CD14-positive monocyte (primary cell): ENCODE results near the gene BCL2L14. TPM values are rescaled to one million over a fixed set of nuclear protein-coding genes. Genes with fewer than 3 reads are reported as not detected.

Experiments used
- DNase-seq, 3 donors: peaks; one replicate each; pipeline ENCODE4 v3.0.0-alpha.2; 2011 to 2022
- H2AFZ ChIP-seq: 2 replicates; pipeline ENCODE4 v1.6.0; 2012; ENCODE audit warnings: mild to moderate bottlenecking, low read depth, low read length, inconsistent platforms; ENCODE audit not compliant: insufficient read depth, poor library complexity, severe bottlenecking
- H3K27ac ChIP-seq, 2 donors: 1 replicate in 1 of 2; 2 replicates in 1 of 2; pipeline ENCODE4 v1.5.1; 2012 to 2013; ENCODE audit warnings: low read length in 2 of 2, control low read depth in 1 of 2, inconsistent platforms in 1 of 2, low read depth in 1 of 2, mild to moderate bottlenecking in 1 of 2
- H3K27me3 ChIP-seq, 2 donors: one replicate each; pipeline versions ENCODE4 v1.6.0 to v1.6.1; 2011 to 2013; ENCODE audit warnings: low read length in 2 of 2; ENCODE audit not compliant: control insufficient read depth in 2 of 2, insufficient read depth in 2 of 2
- H3K36me3 ChIP-seq, 2 donors: replicated peaks in 1 of 2; 1 replicate in 1 of 2; 2 replicates in 1 of 2; pipeline versions ENCODE4 v1.5.1 to v1.6.1; 2012 to 2013; ENCODE audit warnings: low read length in 2 of 2, control low read depth in 1 of 2, inconsistent platforms in 1 of 2, mild to moderate bottlenecking in 1 of 2; ENCODE audit not compliant: insufficient read depth in 2 of 2, control insufficient read depth in 1 of 2
- H3K4me1 ChIP-seq, 2 donors: 1 replicate in 1 of 2; 2 replicates in 1 of 2; pipeline versions ENCODE4 v1.5.1 to v1.6.1; 2012 to 2013; ENCODE audit warnings: low read length in 2 of 2, control low read depth in 1 of 2, inconsistent platforms in 1 of 2, mild to moderate bottlenecking in 1 of 2, moderate library complexity in 1 of 2; ENCODE audit not compliant: insufficient read depth in 2 of 2, control insufficient read depth in 1 of 2
- H3K4me2 ChIP-seq: replicated peaks from 2 replicates; pipeline ENCODE3; 2012; ENCODE audit warnings: low read length, moderate library complexity, mild to moderate bottlenecking; ENCODE audit not compliant: poor library complexity, severe bottlenecking; ENCODE audit errors: extremely low read depth
- H3K4me3 ChIP-seq, 3 experiments: fragments of 200-600 bp in 1 of 3; sonication (generic) in 1 of 3; replicated peaks in 1 of 3; 1 replicate in 2 of 3; 2 replicates in 1 of 3; pipeline ENCODE4 v1.5.1; 2011 to 2013; ENCODE audit warnings: low read length in 3 of 3, mild to moderate bottlenecking in 3 of 3, control low read depth in 2 of 3, low read depth in 2 of 3, inconsistent platforms in 1 of 3, moderate library complexity in 1 of 3
- H3K79me2 ChIP-seq: 2 replicates; pipeline ENCODE4 v1.6.0; 2012; ENCODE audit warnings: mild to moderate bottlenecking, control low read depth, inconsistent platforms, low read length, moderate library complexity; ENCODE audit not compliant: insufficient read depth
- H3K9ac ChIP-seq: 2 replicates; pipeline ENCODE4 v1.6.0; 2017; ENCODE audit warnings: low read length, mild to moderate bottlenecking; ENCODE audit not compliant: insufficient read depth, poor library complexity, severe bottlenecking
- H3K9me3 ChIP-seq, 2 donors: replicated peaks in 1 of 2; 1 replicate in 1 of 2; 2 replicates in 1 of 2; pipeline versions ENCODE4 v1.5.1 to v1.6.1; 2012 to 2013; ENCODE audit warnings: low read length in 2 of 2, control low read depth in 1 of 2; ENCODE audit not compliant: control insufficient read depth in 1 of 2, insufficient read depth in 1 of 2
- H4K20me1 ChIP-seq: 2 replicates; pipeline ENCODE4 v1.6.0; 2012; ENCODE audit warnings: mild to moderate bottlenecking, low read length, control low read depth, moderate library complexity; ENCODE audit not compliant: insufficient read depth
- H3K27ac Mint-ChIP-seq, 7 donors: one replicate each; pipeline ENCODE4 v1.8.0; 2020; ENCODE audit warnings: mild to moderate bottlenecking in 7 of 7, mixed read lengths in 7 of 7, moderate library complexity in 6 of 7, inconsistent platforms in 2 of 7
- H3K27me3 Mint-ChIP-seq, 3 donors: one replicate each; pipeline ENCODE4 v1.8.0; 2021 to 2022; ENCODE audit warnings: low read depth in 3 of 3, mild to moderate bottlenecking in 3 of 3, mixed read lengths in 3 of 3, moderate library complexity in 3 of 3, inconsistent platforms in 1 of 3
- H3K36me3 Mint-ChIP-seq, 2 donors: one replicate each; pipeline ENCODE4 v1.8.0; 2020; ENCODE audit warnings: mixed read lengths in 2 of 2, inconsistent platforms in 1 of 2, mild to moderate bottlenecking in 1 of 2
- H3K4me1 Mint-ChIP-seq: one replicate; pipeline ENCODE4 v1.8.0; 2020; ENCODE audit warnings: mild to moderate bottlenecking, mixed read lengths
- H3K4me3 Mint-ChIP-seq, 2 donors: one replicate each; pipeline ENCODE4 v1.8.0; 2020; ENCODE audit warnings: mild to moderate bottlenecking in 2 of 2, mixed read lengths in 2 of 2, moderate library complexity in 1 of 2
- H3K9me3 Mint-ChIP-seq, 7 donors: one replicate each; pipeline ENCODE4 v1.8.0; 2020 to 2022; ENCODE audit warnings: mixed read lengths in 7 of 7, mild to moderate bottlenecking in 6 of 7, moderate library complexity in 6 of 7, inconsistent platforms in 2 of 7
- CTCF ChIP-seq: fragments of 200-600 bp; IDR thresholded peaks from one replicate; pipeline ENCODE4 v1.8.0; 2022; ENCODE audit warnings: antibody characterized with exemption, mild to moderate bottlenecking
- WGBS: methylation state at CpG from one replicate; pipeline ENCODE4 v1.1.5; 2013; ENCODE audit warnings: missing lambda C conversion rate; ENCODE audit not compliant: insufficient coverage; 5-methylcytosine and 5-hydroxymethylcytosine counted together
- intact Hi-C, 2 donors: fragments of 100-400 bp; cut with micrococcal nuclease; formaldehyde crosslinking; loops; one replicate each; pipeline versions ENCODE4 v1.15.0 to v1.15.1; 2023
- polyA plus RNA-seq, 3 donors: library from polyadenylated mRNA; depleted of rRNA in 1 of 3; unstranded in 2 of 3; stranded (reverse) in 1 of 3; fragments of 300-500 nt in 2 of 3; fragments of >200 nt in 1 of 3; fragmentation: Illumina TruSeq in 2 of 3; gene quantifications; 1 replicate in 2 of 3; 2 replicates in 1 of 3; pipeline ENCODE4 v1.2.3, GENCODE V29; 2012 to 2021

BCL2L14 gene
- polyA plus RNA-seq, 3 donors = not detected

GRCh38 chr12:12048714-12049113, 22.0 kb upstream of the BCL2L14 start:
- H3K9me3 Mint-ChIP-seq = peaks cover 0 to 2% (median 0%) of the 10 kb centered on the region in 7 donors

GRCh38 chr12:12051668-12052067, 19.1 kb upstream of the BCL2L14 start:
- no peak for TF ChIP-seq CTCF
- Mint-ChIP-seq H3K4me1 (no peaks in the 10 kb centered on the region), H3K9me3 (peaks cover 0 to 2% (median 0%) of the 10 kb centered on the region in 7 donors), H3K27ac (no peak overlapping the region), H3K27me3 (peaks cover 1 to 4% (median 3%) of the 10 kb centered on the region in 3 donors), H3K4me3 (no peak overlapping the region), H3K36me3 (no peaks in the 10 kb centered on the region)
- Histone ChIP-seq H3K9ac (no peak overlapping the region), H3K4me2 (no peak overlapping the region), H4K20me1 (no peaks in the 10 kb centered on the region), H3K4me1 (no peaks in the 10 kb centered on the region), H3K36me3 (no peaks in the 10 kb centered on the region), H2AFZ (no peak overlapping the region), H3K79me2 (no peaks in the 10 kb centered on the region), H3K27ac (no peak overlapping the region), H3K27me3 (no peaks in the 10 kb centered on the region), H3K4me3 (no peak overlapping the region), H3K9me3 (no peaks in the 10 kb centered on the region)
- no CpG with 5 or more reads among the region's 4 CpGs for WGBS
- intact Hi-C loops = no loop called here
- DNase-seq = no peak

More at GRCh38 chr12:12048714-12049113, 22.0 kb upstream of the BCL2L14 start:
- Mint-ChIP-seq H3K4me3 (no peak overlapping the region), H3K27me3 (peaks cover 2 to 4% (median 4%) of the 10 kb centered on the region in 3 donors), H3K4me1 (no peaks in the 10 kb centered on the region), H3K36me3 (no peaks in the 10 kb centered on the region), H3K27ac (no peak overlapping the region)
- H3K4me1 ChIP-seq = no peaks in the 10 kb centered on the region
- no peaks in the 10 kb centered on the region for H3K79me2 ChIP-seq
- 100% methylated on average over 3 of the region's 7 CpGs for WGBS
- no peak overlapping the region for H2AFZ ChIP-seq
- H3K27me3 ChIP-seq = no peaks in the 10 kb centered on the region
- no peak for TF ChIP-seq CTCF
- no peaks in the 10 kb centered on the region for H3K9me3 ChIP-seq
- no peaks in the 10 kb centered on the region for H4K20me1 ChIP-seq
- H3K9ac ChIP-seq = no peak overlapping the region
- H3K4me3 ChIP-seq = no peak overlapping the region
- no peaks in the 10 kb centered on the region for H3K36me3 ChIP-seq
- H3K27ac ChIP-seq = no peak overlapping the region
- H3K4me2 ChIP-seq = no peak overlapping the region
- intact Hi-C loops = no loop called here
- no peak for DNase-seq
